ENCODE data around the gene SIAE. TPM values are rescaled to one million over a fixed set of nuclear protein-coding genes. Genes with fewer than 3 reads are reported as not detected.
"Not testable (repeated sequence)": the region's sequence is repeated elsewhere in the genome, so short reads cannot be mapped to it uniquely, and the experiment has no call there.

Gene SIAE
- total and polyA plus RNA-seq, 2 donors (not counting 1 experiment from before 2014, with no cell fraction given): 3.6 to 4.5 TPM

DNA sequence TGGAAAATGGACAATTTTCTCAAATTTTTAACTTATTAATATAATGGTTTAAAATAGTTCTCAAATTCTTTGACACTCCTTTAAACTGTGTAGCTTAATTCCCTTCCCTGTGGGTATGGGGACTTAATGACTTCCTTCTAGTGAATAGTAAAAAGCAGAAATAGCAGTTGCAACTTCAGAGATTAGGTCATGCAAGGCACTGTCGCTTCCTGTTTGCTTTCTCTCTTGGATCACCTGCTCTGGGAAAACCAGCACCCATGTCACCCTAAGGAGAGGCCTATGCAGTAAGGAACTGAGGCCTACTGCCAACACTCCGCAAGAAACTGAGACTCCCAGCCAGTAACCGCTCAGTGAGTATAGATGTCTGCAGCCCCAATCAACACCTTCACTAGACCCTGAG is 67.8 kb downstream of the SIAE start:
- Histone ChIP-seq H3K4me1 (ENCODE audit: control insufficient read depth in 2 of 2, insufficient read depth in 2 of 2, low read length in 2 of 2) (peaks cover 3% of the 10 kb centered on the region in 2 donors), H3K4me3 (ENCODE audit: control extremely low read depth in 1 of 5, extremely low read depth in 1 of 5, insufficient read depth in 1 of 5, low read depth in 2 of 5, low read length in 4 of 5) (no peak overlapping the region), H3K27ac (ENCODE audit: low read length in 2 of 2) (no peak overlapping the region), H4K20me1 (ENCODE audit: control insufficient read depth, insufficient read depth, low read length, poor library complexity, severe bottlenecking) (no peaks in the 10 kb centered on the region), H3K79me2 (ENCODE audit: control insufficient read depth, insufficient read depth, low read length) (no peaks in the 10 kb centered on the region), H2AFZ (ENCODE audit: insufficient read depth, low read depth, low read length, poor library complexity, severe bottlenecking) (no peak overlapping the region), H3K9ac (ENCODE audit: low read length) (no peak overlapping the region), H3K36me3 (replicated peaks in 1 of 2; ENCODE audit: control extremely low read depth in 1 of 2, control insufficient read depth in 1 of 2, extremely low read depth in 1 of 2, insufficient read depth in 2 of 2, low read length in 1 of 2) (no peaks in the 10 kb centered on the region), H3K9me3 (ENCODE audit: control extremely low read depth in 1 of 3, control insufficient read depth in 2 of 3, insufficient read depth in 1 of 3, low read length in 2 of 3) (no peaks in the 10 kb centered on the region), H3K27me3 (replicated peaks in 1 of 4; ENCODE audit: control extremely low read depth in 1 of 4, control insufficient read depth in 3 of 4, insufficient read depth in 4 of 4, low read length in 3 of 4) (no peaks in the 10 kb centered on the region), H3K4me2 (replicated peaks; ENCODE audit: low read depth, low read length, poor library complexity, severe bottlenecking) (no peak overlapping the region)
- 14% methylated on average over 1 of the region's 3 CpGs for WGBS (ENCODE audit: insufficient coverage)
- no peak for TF ChIP-seq EZH2 (IDR thresholded peaks at IDR 0.05; ENCODE audit: borderline replicate concordance, insufficient read depth, low read depth, low read length, poor library complexity, severe bottlenecking)
- TF ChIP-seq, protein P1, sequence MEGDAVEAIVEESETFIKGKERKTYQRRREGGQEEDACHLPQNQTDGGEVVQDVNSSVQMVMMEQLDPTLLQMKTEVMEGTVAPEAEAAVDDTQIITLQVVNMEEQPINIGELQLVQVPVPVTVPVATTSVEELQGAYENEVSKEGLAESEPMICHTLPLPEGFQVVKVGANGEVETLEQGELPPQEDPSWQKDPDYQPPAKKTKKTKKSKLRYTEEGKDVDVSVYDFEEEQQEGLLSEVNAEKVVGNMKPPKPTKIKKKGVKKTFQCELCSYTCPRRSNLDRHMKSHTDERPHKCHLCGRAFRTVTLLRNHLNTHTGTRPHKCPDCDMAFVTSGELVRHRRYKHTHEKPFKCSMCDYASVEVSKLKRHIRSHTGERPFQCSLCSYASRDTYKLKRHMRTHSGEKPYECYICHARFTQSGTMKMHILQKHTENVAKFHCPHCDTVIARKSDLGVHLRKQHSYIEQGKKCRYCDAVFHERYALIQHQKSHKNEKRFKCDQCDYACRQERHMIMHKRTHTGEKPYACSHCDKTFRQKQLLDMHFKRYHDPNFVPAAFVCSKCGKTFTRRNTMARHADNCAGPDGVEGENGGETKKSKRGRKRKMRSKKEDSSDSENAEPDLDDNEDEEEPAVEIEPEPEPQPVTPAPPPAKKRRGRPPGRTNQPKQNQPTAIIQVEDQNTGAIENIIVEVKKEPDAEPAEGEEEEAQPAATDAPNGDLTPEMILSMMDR (IDR thresholded peaks at IDR 0.05): no peak
- DNase-seq (peak; percentile 12), ATAC-seq (ENCODE audit: low read depth) (no peak)
- Mint-ChIP-seq H3K27me3 (peaks cover 22% of the 10 kb centered on the region), H3K4me3 (no peak overlapping the region), H3K9me3 (ENCODE audit: insufficient read depth) (no peaks in the 10 kb centered on the region), H3K4me1 (peaks cover 3% of the 10 kb centered on the region), H3K27ac (no peak overlapping the region)
- ChIA-PET CTCF (no interaction called here), POLR2A (no interaction called here)
- intact Hi-C loops (cut with micrococcal nuclease): no loop called here

DNA sequence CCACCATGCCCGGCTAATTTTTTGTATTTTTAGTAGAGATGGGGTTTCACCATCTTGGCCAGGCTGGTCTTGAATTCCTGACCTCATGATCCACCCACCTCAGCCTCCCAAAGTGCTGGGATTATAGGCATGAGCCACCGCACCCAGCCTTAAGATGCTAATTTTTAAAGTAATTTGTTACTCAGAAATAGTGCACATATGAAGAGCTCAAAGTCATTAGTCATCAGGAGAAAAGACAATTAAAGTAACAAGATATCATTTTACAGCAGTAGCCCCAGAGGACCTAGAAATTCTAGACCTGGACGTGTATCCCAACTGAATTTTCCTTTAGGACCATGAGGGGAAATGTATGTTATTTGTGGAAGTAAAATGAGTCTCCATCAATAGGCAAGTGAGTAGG is 70.8 kb downstream of the SIAE start:
- H3K27ac Mint-ChIP-seq; H2AFZ ChIP-seq (ENCODE audit: insufficient read depth, low read depth, low read length, poor library complexity, severe bottlenecking); H3K4me1 ChIP-seq (ENCODE audit: control insufficient read depth in 2 of 2, insufficient read depth in 2 of 2, low read length in 2 of 2); H3K4me2 ChIP-seq (replicated peaks; ENCODE audit: low read depth, low read length, poor library complexity, severe bottlenecking); H3K27ac ChIP-seq (ENCODE audit: low read length in 2 of 2); POLR2A ChIA-PET; H3K9me3 ChIP-seq (ENCODE audit: control extremely low read depth in 1 of 3, control insufficient read depth in 2 of 3, insufficient read depth in 1 of 3, low read length in 2 of 3); H3K79me2 ChIP-seq (ENCODE audit: control insufficient read depth, insufficient read depth, low read length); H3K4me3 ChIP-seq (ENCODE audit: control extremely low read depth in 1 of 5, extremely low read depth in 1 of 5, insufficient read depth in 1 of 5, low read depth in 2 of 5, low read length in 4 of 5); H3K4me1 Mint-ChIP-seq; H4K20me1 ChIP-seq (ENCODE audit: control insufficient read depth, insufficient read depth, low read length, poor library complexity, severe bottlenecking); H3K9ac ChIP-seq (ENCODE audit: low read length); H3K4me3 Mint-ChIP-seq; DNase-seq; ATAC-seq (ENCODE audit: low read depth); H3K27me3 ChIP-seq (replicated peaks in 1 of 4; ENCODE audit: control extremely low read depth in 1 of 4, control insufficient read depth in 3 of 4, insufficient read depth in 4 of 4, low read length in 3 of 4); intact Hi-C loops (cut with micrococcal nuclease); H3K36me3 ChIP-seq (replicated peaks in 1 of 2; ENCODE audit: control extremely low read depth in 1 of 2, control insufficient read depth in 1 of 2, extremely low read depth in 1 of 2, insufficient read depth in 2 of 2, low read length in 1 of 2); H3K9me3 Mint-ChIP-seq (ENCODE audit: insufficient read depth): not testable (repeated sequence)
- CTCF ChIA-PET: interaction anchor here (1.2 kb wide), 1 partner anchor 191 kb away, joined by 3 read pairs; no protein-coding TSS in a partner anchor
- 80% methylated on average over 1 of the region's 3 CpGs for WGBS (ENCODE audit: insufficient coverage)
- peaks cover 32% of the 10 kb centered on the region for H3K27me3 Mint-ChIP-seq
